Neural cell (in vitro differentiated cells): Measurements from ENCODE around the gene AGBL4. TPM values are rescaled to one million over a fixed set of nuclear protein-coding genes. Genes with fewer than 3 reads are reported as not detected.

Experiments used
- H2AFZ ChIP-seq: fragments of 200-600, 300-800 bp; sonication (generic), shearing (Covaris generic); 2 replicates; pipeline ENCODE4 v1.6.0; 2014; ENCODE audit warnings: low read depth, mild to moderate bottlenecking, antibody characterized with exemption, low read length, moderate library complexity
- H3F3A ChIP-seq: fragments of 200-600 bp; shearing (Covaris generic); 2 replicates; pipeline ENCODE4 v1.6.1; 2016; ENCODE audit warnings: mild to moderate bottlenecking, moderate library complexity, mixed read lengths, antibody characterized with exemption, low read length; ENCODE audit not compliant: insufficient read depth, poor library complexity, severe bottlenecking
- H3K27ac ChIP-seq: fragments of 200-600, 300-800 bp; sonication (generic), shearing (Covaris generic); 2 replicates; pipeline ENCODE4 v1.5.1; 2014; ENCODE audit warnings: mild to moderate bottlenecking, low read length, moderate library complexity
- H3K27me3 ChIP-seq: fragments of 300-800, 200-600 bp; sonication (generic), shearing (Covaris generic); 2 replicates; pipeline ENCODE4 v1.6.0; 2014; ENCODE audit warnings: mild to moderate bottlenecking, low read depth, low read length, moderate library complexity; ENCODE audit not compliant: insufficient read depth
- H3K36me3 ChIP-seq: fragments of 300-800, 200-600 bp; sonication (generic), shearing (Covaris generic); 2 replicates; pipeline ENCODE4 v1.5.1; 2014; ENCODE audit warnings: mild to moderate bottlenecking, antibody characterized with exemption, low read length, moderate library complexity; ENCODE audit not compliant: insufficient read depth
- H3K4me2 ChIP-seq: fragments of 300-800, 200-600 bp; sonication (generic), shearing (Covaris generic); 2 replicates; pipeline ENCODE4 v1.6.0; 2014; ENCODE audit warnings: mild to moderate bottlenecking, low read length
- H3K4me3 ChIP-seq: fragments of 300-800, 200-600 bp; sonication (generic), shearing (Covaris generic); 2 replicates; pipeline ENCODE4 v1.5.1; 2014; ENCODE audit warnings: mild to moderate bottlenecking, low read length, moderate library complexity
- H3K79me2 ChIP-seq: fragments of 200-600 bp; shearing (Covaris generic); replicated peaks from 2 replicates; pipeline ENCODE4 v1.6.0; 2014; ENCODE audit warnings: mild to moderate bottlenecking, low read length, moderate library complexity; ENCODE audit not compliant: insufficient read depth
- H3K9ac ChIP-seq: fragments of 300-800, 200-600 bp; sonication (generic), shearing (Covaris generic); 2 replicates; pipeline ENCODE4 v1.6.1; 2016; ENCODE audit warnings: mild to moderate bottlenecking, low read length, mixed read lengths
- H3K9me2 ChIP-seq: fragments of 200-600 bp; shearing (Covaris generic); 2 replicates; pipeline ENCODE4 v1.6.1; 2016; ENCODE audit warnings: mild to moderate bottlenecking, low read length, mixed read lengths; ENCODE audit not compliant: insufficient read depth
- H3K9me3 ChIP-seq: fragments of 200-600, 300-800 bp; sonication (generic), shearing (Covaris generic); 2 replicates; pipeline ENCODE4 v1.6.1; 2016; ENCODE audit warnings: mild to moderate bottlenecking, mixed run types, low read length, moderate library complexity, mixed read lengths
- H4K20me1 ChIP-seq: fragments of 200-600 bp; shearing (Covaris generic); 2 replicates; pipeline ENCODE4 v1.6.1; 2016; ENCODE audit warnings: mild to moderate bottlenecking, mixed run types; ENCODE audit not compliant: insufficient read depth
- CTCF ChIP-seq: fragments of 450-650 bp; IDR thresholded peaks from 2 replicates; pipeline ENCODE4 v1.5.1; 2014; ENCODE audit warnings: antibody characterized with exemption, mild to moderate bottlenecking, moderate library complexity; ENCODE audit not compliant: poor library complexity, severe bottlenecking
- EP300 ChIP-seq: fragments of 450-650 bp; conservative IDR thresholded peaks from 2 replicates; pipeline ENCODE4 v1.6.1; 2014; ENCODE audit warnings: antibody characterized with exemption, mild to moderate bottlenecking, moderate library complexity; ENCODE audit not compliant: poor library complexity, severe bottlenecking
- EZH2 ChIP-seq: fragments of 200-600, 300-800 bp; shearing (Covaris generic), sonication (generic); IDR thresholded peaks from 2 replicates; pipeline ENCODE4 v1.6.1; 2014; ENCODE audit warnings: antibody characterized with exemption, low read length, borderline replicate concordance, mild to moderate bottlenecking; ENCODE audit not compliant: insufficient read depth, poor library complexity, severe bottlenecking
- MXI1 ChIP-seq: fragments of 450-650 bp; conservative IDR thresholded peaks from 2 replicates; pipeline ENCODE4 v1.6.1; 2014; ENCODE audit warnings: antibody characterized with exemption, mild to moderate bottlenecking; ENCODE audit not compliant: poor library complexity, severe bottlenecking
- POLR2AphosphoS5 ChIP-seq: IDR thresholded peaks from 2 replicates; pipeline ENCODE4 v1.6.1; 2012
- RAD21 ChIP-seq: fragments of 450-650 bp; conservative IDR thresholded peaks from 2 replicates; pipeline ENCODE4 v1.6.1; 2014; ENCODE audit warnings: antibody characterized with exemption, mild to moderate bottlenecking, moderate library complexity
- REST ChIP-seq: IDR thresholded peaks from 2 replicates; pipeline ENCODE4 v1.6.1; 2012; ENCODE audit warnings: borderline replicate concordance
- SMC3 ChIP-seq: fragments of 450-650 bp; conservative IDR thresholded peaks from 2 replicates; pipeline ENCODE4 v1.6.1; 2014; ENCODE audit warnings: antibody characterized with exemption, mild to moderate bottlenecking, moderate library complexity; ENCODE audit not compliant: poor library complexity
- TAF1 ChIP-seq: IDR thresholded peaks from 2 replicates; pipeline ENCODE4 v1.6.1; 2012; ENCODE audit warnings: low read depth
- polyA plus RNA-seq: library from polyadenylated mRNA; depleted of rRNA; stranded (reverse); fragments of >200 nt; gene quantifications from 2 replicates; pipeline ENCODE4 v1.2.3, GENCODE V29; 2014

AGBL4 gene
- polyA plus RNA-seq, 1 donor from 2014 or later: 1.3 TPM

- H3K4me2 ChIP-seq: no peak overlapping the region
These were observed 1115.1 kb downstream of the AGBL4 start for GRCh38 chr1:48908606-48909005.

GRCh38 chr1:48906729-48907128 is 1117.0 kb downstream of the AGBL4 start:
- TF ChIP-seq RAD21: no peak
- TF ChIP-seq EP300: no peak
- no peak for TF ChIP-seq MXI1
- TF ChIP-seq TAF1: no peak
- TF ChIP-seq EZH2: no peak
- no peak overlapping the region for H2AFZ ChIP-seq
- H3K9me3 ChIP-seq: no peaks in the 10 kb centered on the region
- H3K79me2 ChIP-seq: no peaks in the 10 kb centered on the region
- H3K9me2 ChIP-seq: no peaks in the 10 kb centered on the region
- H3K27me3 ChIP-seq: no peaks in the 10 kb centered on the region
- H3K27ac ChIP-seq: no peak overlapping the region
- no peak overlapping the region for H3K4me2 ChIP-seq
- H3F3A ChIP-seq: no peaks in the 10 kb centered on the region
- no peaks in the 10 kb centered on the region for H4K20me1 ChIP-seq
- no peak overlapping the region for H3K4me3 ChIP-seq
- no peak overlapping the region for H3K9ac ChIP-seq
- no peaks in the 10 kb centered on the region for H3K36me3 ChIP-seq

More at GRCh38 chr1:48908606-48909005, 1115.1 kb downstream of the AGBL4 start:
- no peaks in the 10 kb centered on the region for H3K9me3 ChIP-seq
- H3K27me3 ChIP-seq: no peaks in the 10 kb centered on the region
- H3F3A ChIP-seq: no peaks in the 10 kb centered on the region
- H3K79me2 ChIP-seq: no peaks in the 10 kb centered on the region
- H4K20me1 ChIP-seq: no peaks in the 10 kb centered on the region
- H3K9ac ChIP-seq: no peak overlapping the region
- TF ChIP-seq TAF1: no peak
- TF ChIP-seq RAD21: no peak
- TF ChIP-seq CTCF: no peak
- TF ChIP-seq MXI1: no peak
- no peak for TF ChIP-seq POLR2AphosphoS5
- TF ChIP-seq REST: no peak
- no peak for TF ChIP-seq SMC3
- TF ChIP-seq EP300: no peak
- TF ChIP-seq EZH2: no peak
- no peak overlapping the region for H2AFZ ChIP-seq
- H3K27ac ChIP-seq: no peak overlapping the region
- H3K9me2 ChIP-seq: no peaks in the 10 kb centered on the region
- no peaks in the 10 kb centered on the region for H3K36me3 ChIP-seq
- no peak overlapping the region for H3K4me3 ChIP-seq

GRCh38 chr1:48906164-48906563 is 1117.6 kb downstream of the AGBL4 start:
- Histone ChIP-seq H3K4me3 (no peak overlapping the region), H3K36me3 (no peaks in the 10 kb centered on the region), H3K9me2 (no peaks in the 10 kb centered on the region), H3K9me3 (no peaks in the 10 kb centered on the region), H3K27me3 (no peaks in the 10 kb centered on the region), H3K79me2 (no peaks in the 10 kb centered on the region), H3K27ac (no peak overlapping the region), H4K20me1 (no peaks in the 10 kb centered on the region), H2AFZ (no peak overlapping the region), H3F3A (no peaks in the 10 kb centered on the region), H3K9ac (no peak overlapping the region), H3K4me2 (no peak overlapping the region)
- TF ChIP-seq REST: no peak
- TF ChIP-seq MXI1: no peak
- no peak for TF ChIP-seq RAD21
- TF ChIP-seq POLR2AphosphoS5: no peak
- no peak for TF ChIP-seq SMC3
- TF ChIP-seq EZH2: no peak
- TF ChIP-seq CTCF: no peak
- TF ChIP-seq TAF1: no peak
- TF ChIP-seq EP300: no peak
